ENCODE measurements around the gene USP7.
"Not testable (repeated sequence)": the region's sequence is repeated elsewhere in the genome, so short reads cannot be mapped to it uniquely, and the experiment has no call there.

The USP7 gene

DNA sequence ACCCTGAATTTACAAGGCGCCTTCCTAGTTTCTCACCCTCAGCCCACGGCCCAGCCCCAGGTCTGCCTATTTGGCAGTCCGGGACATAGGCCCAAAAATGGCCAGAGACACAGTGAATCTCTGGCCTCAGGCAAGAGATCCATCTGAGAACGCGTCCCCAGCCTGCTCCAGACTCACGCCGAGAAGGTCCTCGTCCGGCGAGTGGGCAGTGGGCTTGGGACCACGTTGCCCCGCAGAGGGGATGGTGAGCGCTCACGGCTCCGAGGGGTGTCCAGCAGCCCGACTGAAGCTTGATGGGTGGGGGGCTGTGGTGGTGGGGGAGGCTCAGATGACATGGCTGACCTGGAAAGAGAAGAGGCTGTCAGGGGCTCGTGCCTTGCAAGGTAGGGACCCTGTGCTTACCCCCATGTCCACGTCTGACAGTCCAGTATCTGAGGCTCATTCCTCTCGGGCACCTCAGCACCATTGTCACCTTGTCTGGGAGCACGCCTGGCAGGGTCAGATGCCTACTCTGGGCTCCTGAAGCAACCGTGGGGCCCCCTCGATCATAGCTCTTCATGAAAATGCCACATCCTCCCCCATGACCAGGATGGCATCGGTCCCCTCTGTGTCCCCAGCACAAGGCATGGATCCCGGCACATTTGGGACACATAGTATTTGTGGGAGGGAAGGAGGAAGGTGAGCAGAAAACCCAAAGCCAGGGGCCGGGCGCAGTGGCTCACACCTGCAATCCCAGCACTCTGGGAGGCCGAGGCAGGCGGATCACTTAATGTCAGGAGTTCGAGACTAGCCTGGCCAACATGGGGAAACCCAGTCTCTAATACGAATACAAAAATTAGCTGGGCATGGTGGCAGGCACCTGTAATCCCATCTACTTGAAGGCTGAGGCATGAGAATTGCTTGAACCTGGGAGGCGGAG is 104.5 kb downstream of the USP7 start:
- DNase-seq: no peak

DNA sequence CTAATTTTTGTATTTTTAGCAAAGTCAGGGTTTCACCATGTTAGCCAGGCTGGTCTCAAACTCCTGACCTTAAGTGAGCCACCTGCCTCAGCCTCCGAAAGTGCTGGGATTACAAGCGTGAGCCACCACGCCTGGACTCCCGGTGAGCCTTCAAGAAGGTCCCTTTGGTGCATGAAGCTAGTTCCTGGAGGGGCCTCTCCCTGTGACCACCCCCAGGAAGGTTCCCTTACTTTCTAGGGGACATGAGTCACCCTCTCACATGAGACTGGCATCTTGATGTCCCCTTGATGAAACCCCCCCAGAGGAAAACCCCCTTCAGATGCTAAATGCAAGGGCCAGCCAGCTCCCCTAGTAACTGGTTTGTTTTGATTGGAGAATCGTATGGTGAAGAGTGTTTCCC is 107.7 kb downstream of the USP7 start:
- no peak for DNase-seq

DNA sequence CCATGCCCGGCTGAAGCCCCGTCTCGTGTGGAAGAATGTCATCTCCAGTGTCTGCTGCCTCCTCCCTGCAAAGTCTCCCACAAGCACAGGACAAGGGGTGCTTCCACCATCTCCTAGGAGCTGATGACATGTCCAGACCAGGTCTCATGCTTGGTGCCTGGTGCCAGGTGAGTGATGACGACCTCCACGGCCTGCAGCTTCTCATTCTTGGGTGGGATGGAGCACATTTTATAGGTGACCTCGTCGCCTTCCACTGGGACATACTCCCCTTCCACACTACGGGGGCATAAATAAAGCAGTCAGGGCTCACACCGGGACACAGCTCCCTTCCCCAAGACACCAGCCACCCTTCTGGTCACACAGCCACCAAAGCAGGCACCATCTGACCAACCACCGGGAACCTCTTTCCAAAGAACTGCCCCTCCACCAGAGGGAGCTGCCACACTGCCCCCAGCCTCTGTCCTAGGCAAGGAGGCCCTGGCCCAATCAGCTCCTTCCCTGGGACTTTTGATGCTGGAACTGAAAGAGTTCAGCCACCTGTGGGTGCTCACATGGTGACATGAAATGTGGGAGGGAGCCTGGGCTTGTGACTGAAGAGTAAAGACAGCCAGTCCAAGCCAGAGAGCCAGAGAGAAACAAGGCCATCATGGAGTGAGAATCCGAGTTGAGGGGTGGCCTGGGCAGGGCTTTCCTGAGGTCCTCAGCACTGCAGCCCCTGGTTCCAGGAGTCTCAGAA is 108.5 kb downstream of the USP7 start:
- no peak for DNase-seq

DNA sequence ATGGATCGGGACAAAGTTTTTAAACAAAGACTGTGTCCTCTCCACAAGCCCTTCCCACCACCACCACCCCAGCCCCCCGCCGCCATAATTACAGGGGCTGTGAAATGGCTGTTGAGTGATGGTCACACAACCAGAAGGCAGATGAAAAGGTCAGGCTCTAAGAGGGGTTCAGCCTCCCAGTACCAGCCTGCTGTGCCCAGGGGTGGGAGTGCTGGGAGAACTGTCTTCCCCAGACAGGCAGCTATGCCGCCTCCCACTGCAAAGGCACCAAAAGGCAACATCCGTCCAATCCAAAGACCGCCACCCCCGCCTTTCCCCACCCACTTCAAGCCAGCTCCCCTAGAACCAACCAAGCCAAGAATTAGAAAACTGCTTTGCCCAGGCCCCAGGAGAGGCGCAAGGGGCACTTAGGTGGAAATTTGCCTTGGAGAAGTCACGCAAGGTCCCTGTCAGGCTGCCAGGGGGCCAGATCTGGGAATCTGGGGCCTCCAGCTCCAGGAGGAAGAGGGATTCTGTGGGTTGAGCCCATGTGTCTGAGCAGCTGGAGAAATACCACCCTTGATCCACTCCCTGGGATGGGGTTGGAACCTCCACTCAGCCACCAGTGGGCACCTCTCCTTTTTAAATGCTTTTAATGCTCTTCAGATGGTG is 109.3 kb downstream of the USP7 start:
- no peak for DNase-seq

DNA sequence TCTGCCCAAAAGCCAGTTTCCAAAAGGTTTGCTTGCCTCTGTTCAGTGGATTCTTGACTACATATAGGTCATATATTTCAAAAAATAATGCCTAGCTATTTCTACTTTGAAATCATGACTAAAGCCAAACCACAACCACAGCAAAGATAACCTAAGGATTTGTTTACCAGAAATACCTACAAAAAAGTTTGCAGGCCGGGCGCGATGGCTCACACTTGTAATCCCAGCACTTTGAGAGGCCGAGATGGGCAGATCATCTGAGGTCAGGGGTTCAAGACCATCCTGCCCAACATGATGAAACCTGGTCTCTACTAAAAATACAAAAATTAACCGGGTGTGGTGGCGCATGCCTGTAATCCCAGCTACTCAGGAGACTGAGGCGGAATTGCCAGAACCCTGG is 110.1 kb downstream of the USP7 start:
- no peak for DNase-seq

DNA sequence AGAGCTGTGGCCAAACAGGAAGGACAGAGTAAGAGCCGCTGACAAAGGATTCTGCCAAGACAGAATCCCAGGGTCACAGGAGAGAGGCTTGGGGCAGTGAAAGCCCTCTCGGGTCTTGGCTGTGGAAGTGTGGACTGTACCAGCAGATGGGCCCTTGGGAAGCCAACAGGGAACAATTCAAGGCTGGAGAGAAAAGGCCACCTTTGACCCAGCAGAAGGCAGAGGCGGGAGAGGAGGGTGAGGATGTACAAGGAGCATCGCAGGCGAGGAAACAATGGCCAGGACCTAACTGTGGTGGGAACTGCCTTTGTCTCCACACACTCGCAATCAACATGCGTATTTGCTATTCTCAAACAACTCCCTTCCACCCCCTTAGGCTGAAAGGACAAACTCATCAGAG is 110.6 kb downstream of the USP7 start:
- no peak for DNase-seq

DNA sequence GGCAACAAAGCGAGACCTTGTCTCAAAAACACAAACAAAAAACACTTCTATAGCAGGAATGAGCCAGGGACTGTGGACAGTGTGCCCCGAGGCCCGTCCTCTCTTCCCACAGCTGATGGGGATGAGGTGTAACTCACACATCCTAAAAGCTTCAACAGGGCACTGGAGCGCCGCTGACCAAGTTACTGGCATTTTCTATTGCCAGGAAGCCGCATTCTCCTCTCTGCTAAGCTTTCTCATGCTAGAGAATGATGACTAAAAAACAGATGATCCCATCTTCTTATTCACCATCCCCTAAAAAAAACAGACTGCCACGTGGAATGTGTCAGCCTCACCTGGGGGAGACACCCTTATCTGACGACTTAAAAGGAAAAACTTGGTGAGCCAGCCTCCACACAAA is 111.2 kb downstream of the USP7 start:
- no peak for DNase-seq

DNA sequence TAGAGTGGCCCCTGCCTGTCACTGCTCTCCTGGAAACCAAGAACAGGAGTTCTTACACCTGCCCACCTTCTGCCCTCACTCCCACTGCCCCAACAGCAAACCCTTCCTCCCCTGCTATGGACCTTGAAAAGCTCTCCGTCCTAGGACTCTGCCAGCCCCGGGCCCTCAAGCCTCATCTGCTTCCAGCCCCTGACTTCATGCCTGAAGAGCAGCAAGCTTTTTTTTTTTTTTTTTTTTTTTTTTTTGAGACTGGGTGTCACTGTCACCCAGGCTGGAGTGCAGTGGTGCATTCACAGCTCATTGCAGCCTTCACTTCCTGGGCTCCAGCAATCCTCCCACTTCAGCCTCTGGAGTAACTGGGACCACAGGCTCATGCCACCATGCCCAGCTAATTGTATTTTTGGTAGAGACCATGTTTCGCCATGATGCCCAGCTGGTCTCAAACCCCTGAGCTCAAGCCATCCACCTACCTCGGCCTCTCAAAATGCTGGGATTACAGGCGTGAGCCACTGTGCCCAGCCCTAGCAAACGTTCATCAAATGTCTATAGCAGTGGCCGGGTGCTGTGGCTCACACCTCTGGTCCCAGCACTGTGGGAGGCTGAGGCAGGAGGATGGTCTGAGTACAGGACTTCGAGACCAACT is 111.8 kb downstream of the USP7 start:
- DNase-seq: no peak

DNA sequence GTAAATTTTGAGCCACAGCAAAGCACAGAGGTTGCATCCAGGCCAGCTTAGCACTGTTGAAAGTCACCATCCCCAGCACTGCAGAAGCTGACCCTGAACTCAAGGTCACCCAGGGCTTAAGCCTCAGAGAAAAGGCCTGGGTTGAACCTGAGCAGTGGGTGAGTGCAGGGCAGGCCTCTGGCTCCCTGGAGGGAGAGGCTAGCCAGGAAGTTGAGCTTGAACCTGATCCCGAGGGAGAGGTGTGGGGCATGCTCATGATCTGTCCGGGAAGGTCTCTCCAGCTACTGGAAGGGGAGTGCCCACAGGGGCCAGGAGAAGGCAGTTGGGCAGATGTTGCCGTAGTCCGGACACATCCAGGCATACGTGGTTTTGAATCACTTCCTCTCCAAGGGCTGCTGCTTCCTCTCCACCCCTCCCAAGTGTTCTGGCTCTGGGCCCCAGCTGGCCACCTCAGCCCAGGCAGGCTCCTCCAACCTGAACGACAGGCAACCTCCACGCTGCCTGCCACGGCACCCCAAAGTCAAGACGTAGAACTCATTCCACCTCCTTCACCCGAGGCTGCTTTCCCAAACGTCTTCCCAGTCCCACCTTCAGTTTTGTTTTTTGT is 113.3 kb downstream of the USP7 start:
- DNase-seq: no peak

DNA sequence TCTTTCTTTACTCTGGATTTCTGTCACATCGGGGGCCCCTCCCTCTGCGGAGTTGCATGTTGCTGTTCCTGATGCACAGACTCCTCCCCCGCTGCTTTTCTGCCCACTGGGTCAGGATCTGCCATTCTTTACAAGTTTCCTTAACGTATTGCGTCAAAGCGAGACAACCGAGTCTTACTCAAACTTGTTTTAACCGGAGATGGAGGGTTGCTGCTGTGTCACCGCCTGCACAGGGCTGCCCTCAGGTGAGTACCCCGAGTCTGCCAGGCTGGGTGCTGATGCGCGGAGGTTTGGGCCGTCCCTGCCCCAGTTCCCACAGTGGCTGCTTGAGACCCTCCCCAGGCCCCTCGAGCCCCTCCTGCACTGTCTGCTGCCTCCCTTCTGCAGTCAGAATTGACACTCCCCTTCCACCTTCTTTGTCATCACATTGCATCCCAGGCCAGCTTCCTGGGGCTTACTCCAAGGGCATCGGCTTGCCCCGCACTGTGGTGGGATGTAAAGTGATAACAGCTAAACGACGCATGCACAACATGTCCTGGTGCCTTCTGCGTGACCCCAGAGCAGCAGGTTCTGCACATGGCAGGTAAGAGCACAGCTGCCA is 114.2 kb downstream of the USP7 start:
- DNase-seq: no peak

DNA sequence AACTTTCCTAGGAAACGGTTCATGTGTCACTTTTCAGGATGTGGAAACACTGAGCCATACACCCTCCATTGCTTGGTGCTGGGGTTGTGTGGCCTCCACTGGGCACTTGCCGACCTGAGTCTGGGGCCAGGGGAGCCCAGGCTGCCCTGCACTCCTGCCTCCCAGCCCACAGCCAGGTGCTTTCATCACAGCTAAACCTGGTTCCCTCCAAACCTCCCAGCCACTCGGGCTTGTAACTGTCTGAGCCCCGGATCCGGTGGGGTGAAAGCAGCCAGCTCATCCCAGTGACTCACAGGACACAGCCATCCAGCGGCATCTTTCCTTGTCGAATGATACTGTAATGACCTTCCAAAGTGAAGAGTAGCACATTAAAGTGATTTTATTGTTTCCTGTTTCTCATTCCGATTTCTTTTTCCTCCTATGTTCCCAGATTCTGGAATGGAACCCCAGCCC is 114.7 kb downstream of the USP7 start:
- DNase-seq: no peak

DNA sequence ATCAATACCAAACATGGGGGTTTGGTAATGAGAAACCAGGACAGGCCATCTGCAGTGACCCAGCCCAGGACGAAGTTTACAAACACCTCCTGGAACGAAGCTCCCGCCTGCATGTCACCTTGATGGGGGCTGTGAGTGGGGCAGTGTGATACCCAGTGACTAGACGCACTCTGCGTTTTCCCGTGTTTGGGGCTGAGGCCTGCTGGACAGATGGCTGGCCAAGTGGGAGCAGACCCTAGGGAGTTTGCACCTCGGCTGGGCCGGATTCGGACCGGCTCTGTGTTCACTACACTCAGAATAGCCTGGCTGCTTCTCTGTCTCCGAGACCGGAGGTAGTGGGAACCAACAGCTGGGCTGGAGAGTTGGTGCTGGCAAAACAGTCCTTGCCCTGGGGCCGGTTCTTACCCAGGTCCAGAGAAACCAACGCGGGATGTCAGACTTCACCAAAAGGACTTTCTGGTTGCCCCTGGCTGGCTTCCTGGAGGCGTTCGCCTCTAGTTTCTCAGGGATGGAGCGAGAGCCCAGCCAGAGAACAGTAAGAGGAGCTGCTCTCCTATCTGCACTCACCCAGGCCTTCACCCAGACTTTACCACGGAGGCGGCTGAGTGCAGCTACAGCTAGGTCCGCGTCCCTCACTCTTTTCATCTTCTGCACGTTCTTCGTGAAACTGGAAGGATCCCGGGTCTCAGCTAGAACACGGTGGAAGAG is 115.3 kb downstream of the USP7 start:
- DNase-seq: no peak

DNA sequence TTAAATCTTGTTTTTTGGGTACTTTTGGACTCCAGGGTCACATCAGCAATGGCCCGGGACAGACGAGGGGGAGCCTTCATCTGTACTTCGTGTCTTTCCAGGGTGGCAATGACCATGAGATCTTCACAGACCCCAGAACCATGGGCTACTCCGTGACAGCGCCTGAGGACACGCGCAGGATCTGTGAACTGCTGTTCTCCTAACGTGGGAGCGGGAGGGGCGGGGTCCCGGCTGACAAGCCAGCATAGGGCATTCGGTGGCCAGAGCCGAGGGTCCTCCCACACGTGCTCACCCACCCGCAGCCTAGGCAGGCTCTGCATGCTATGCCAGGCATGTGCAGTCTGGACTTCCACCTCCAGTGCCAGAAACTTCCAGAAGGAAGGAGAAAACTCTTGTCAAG is 116.1 kb downstream of the USP7 start:
- DNase-seq: no peak

DNA sequence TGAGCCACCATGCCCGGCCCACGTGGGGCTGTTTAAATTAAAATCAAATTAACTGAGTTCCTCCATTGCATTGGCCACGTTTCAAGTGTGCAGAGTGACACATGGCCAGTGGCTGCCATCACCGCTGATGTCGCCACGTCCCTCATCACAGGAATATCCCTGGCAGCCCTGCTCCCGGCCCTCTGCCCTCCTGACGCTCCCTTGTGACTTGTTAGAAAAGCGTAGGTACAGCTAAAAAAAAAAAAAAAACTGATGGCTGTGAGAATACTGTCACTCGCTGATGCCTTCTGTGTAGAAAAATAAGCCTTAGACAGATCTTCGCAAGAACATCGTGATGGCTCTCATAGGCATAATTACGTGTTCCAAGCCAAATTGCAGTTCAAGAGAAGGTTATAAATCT is 116.6 kb downstream of the USP7 start:
- DNase-seq: no peak

DNA sequence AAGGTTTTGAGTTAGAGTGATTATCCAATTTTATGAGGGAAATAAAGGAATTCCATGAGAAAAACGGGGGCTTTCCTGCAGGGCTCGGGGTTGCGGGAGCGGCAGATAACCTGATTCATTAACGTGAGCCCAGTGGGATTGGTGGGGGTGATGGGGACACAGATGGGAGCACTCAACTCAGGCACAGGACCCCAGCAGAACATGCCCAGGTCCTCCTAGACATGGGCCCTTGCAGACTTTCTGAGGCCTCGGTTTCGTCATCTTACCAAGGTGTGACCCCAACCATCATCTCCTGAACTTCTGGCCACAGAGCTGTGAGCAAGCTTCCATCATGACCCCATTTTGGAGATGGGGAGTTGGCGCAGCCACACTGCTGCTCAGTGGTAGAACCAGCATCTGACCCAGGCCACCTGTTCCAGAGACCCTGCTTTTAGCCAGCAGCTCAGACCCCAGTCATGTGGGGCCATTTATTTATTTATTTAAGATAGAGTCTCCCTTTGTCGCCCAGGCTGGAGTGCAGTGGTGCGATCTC is 117.2 kb downstream of the USP7 start:
- no peak for DNase-seq

DNA sequence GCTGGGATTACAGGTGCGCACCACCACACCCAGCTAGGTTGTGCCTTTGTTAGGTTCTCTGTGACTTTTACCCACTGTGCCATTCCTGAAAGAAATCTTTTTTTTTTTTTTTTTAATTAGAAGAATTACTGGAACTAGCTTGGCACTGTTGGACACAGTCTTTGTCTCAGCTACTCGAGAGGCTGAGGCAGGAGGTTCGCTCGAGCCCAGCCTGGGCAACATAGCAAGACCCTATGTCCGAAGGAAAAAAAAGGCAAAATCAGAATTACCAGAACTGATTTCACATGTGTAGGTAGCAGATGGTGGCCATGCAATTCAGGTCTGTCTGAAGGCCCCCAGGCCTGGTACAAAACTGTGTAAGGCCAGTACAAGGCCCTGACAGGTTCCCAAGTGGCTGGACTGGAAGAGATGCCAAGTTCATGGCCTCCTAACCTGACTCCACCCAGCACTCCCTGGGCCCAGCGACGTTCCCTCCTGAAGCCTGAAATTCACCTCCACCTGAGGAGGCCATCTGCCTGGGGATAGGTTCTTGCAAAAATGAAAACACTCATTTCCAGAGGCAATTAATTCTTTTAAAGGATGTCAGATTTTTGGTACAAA is 117.9 kb downstream of the USP7 start:
- no peak for DNase-seq

DNA sequence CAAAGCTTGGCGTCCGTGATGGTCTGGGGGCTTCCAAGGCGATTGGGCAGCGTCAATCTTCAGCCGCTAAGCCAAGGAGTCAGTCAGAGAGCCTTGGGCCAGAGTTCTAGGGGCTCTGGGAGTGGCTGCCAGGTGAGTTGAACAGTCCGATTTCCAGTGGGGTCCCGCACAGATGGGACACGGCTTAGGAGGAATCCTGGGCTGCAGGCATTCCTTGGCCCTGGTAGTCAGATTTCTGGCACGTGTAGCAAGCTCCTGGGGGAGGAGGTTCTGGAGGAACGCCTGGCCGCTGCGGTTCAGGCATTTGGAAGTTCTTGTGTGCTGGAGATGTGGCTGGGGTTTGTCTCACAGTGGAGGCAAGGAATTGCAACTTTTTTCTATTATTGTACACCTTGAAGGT is 120.4 kb downstream of the USP7 start:
- DNase-seq: not testable (repeated sequence)

All from COR-L47 (cell line).